SK-N-SH (cell line): ENCODE results near the gene DLG1. TPM values are rescaled to one million over a fixed set of nuclear protein-coding genes. Genes with fewer than 3 reads are reported as not detected.

Experiments used
- CTCF ChIA-PET: fragments of 300-600, 350-600 bp; formaldehyde crosslinking; extraction: SDS; loops from one replicate; lab custom pipeline; 2021; lab: Yijun Ruan, JAX
- POLR2A ChIA-PET: fragments of 350-600 bp; sonication (Branson Sonifier 250); formaldehyde crosslinking; extraction: SDS; loops from one replicate; lab custom pipeline; 2020; ENCODE audit warnings: antibody characterized with exemption, inconsistent platforms; lab: Yijun Ruan, JAX
- DNase-seq: peaks from one replicate; pipeline ENCODE4 v3.0.0; 2012
- H2AFZ ChIP-seq: fragments of 200-600 bp; sonication (generic); 2 replicates; pipeline ENCODE4 v1.8.1; 2016; ENCODE audit warnings: antibody characterized with exemption, mild to moderate bottlenecking, low read depth
- H3F3A ChIP-seq: fragments of 200-600 bp; sonication (generic); replicated peaks from 2 replicates; pipeline ENCODE3; 2016; ENCODE audit warnings: antibody characterized with exemption, mild to moderate bottlenecking; ENCODE audit not compliant: insufficient read depth
- H3K27ac ChIP-seq, 2 experiments: fragments of 200-500 bp in 1 of 2; fragments of 200-600 bp in 1 of 2; sonication (Bioruptor generic) in 1 of 2; sonication (generic), shearing (Covaris generic) in 1 of 2; 2 replicates each; pipeline versions ENCODE4 v1.5.1 to v1.6.1; 2014 to 2016; ENCODE audit warnings: low read depth in 2 of 2, inconsistent platforms in 1 of 2, low read length in 1 of 2, mild to moderate bottlenecking in 1 of 2, mixed read lengths in 1 of 2
- H3K27me3 ChIP-seq: fragments of 200-600 bp; sonication (generic), shearing (Covaris generic); 2 replicates; pipeline ENCODE4 v1.6.1; 2016; ENCODE audit warnings: mixed run types; ENCODE audit not compliant: insufficient read depth
- H3K36me3 ChIP-seq, 2 experiments: fragments of 200-500 bp in 1 of 2; fragments of 200-600 bp in 1 of 2; sonication (Bioruptor generic) in 1 of 2; sonication (generic) in 1 of 2; replicated peaks in 1 of 2; 2 replicates each; pipeline versions ENCODE3 to v1.5.1; 2014 to 2016; ENCODE audit warnings: low read length in 1 of 2, mild to moderate bottlenecking in 1 of 2; ENCODE audit not compliant: insufficient read depth in 2 of 2, control insufficient read depth in 1 of 2
- H3K4me1 ChIP-seq, 2 experiments: fragments of 200-500 bp in 1 of 2; fragments of 200-600 bp in 1 of 2; sonication (Bioruptor generic) in 1 of 2; sonication (generic), shearing (Covaris generic) in 1 of 2; 2 replicates each; pipeline versions ENCODE4 v1.5.1 to v1.6.1; 2014 to 2016; ENCODE audit warnings: low read depth in 1 of 2, low read length in 1 of 2, mixed run types in 1 of 2; ENCODE audit not compliant: insufficient read depth in 2 of 2, control insufficient read depth in 1 of 2
- H3K4me2 ChIP-seq: fragments of 200-600 bp; sonication (generic), shearing (Covaris generic); 2 replicates; pipeline ENCODE4 v1.6.1; 2017; ENCODE audit warnings: mixed run types
- H3K4me3 ChIP-seq, 2 experiments: fragments of 200-500 bp in 1 of 2; fragments of 200-600 bp in 1 of 2; sonication (Bioruptor generic) in 1 of 2; sonication (generic), shearing (Covaris generic) in 1 of 2; 2 replicates each; pipeline versions ENCODE4 v1.5.1 to v1.8.1; 2014 to 2016; ENCODE audit warnings: low read depth in 2 of 2, inconsistent platforms in 1 of 2, low read length in 1 of 2, mild to moderate bottlenecking in 1 of 2, mixed read lengths in 1 of 2, moderate library complexity in 1 of 2
- H3K79me2 ChIP-seq: fragments of 200-600 bp; sonication (generic); 2 replicates; pipeline ENCODE4 v1.8.1; 2017; ENCODE audit warnings: mild to moderate bottlenecking; ENCODE audit not compliant: insufficient read depth
- H3K9ac ChIP-seq: fragments of 200-600 bp; sonication (generic); 2 replicates; pipeline ENCODE4 v1.6.1; 2017; ENCODE audit warnings: mixed run types
- H3K9me2 ChIP-seq: fragments of 200-600 bp; sonication (generic); 2 replicates; pipeline ENCODE4 v1.6.1; 2017; ENCODE audit warnings: mixed run types
- H3K9me3 ChIP-seq: fragments of 200-600 bp; sonication (generic); 2 replicates; pipeline ENCODE4 v1.6.1; 2017; ENCODE audit warnings: mixed run types, mild to moderate bottlenecking, moderate library complexity
- H4K20me1 ChIP-seq: fragments of 200-600 bp; sonication (generic); 2 replicates; pipeline ENCODE4 v1.6.1; 2017; ENCODE audit warnings: mild to moderate bottlenecking, mixed run types; ENCODE audit not compliant: insufficient read depth
- ELF1 ChIP-seq: IDR thresholded peaks from 2 replicates; pipeline ENCODE4 v1.4.0; 2012
- EZH2phosphoT487 ChIP-seq: fragments of 200-600 bp; sonication (generic); IDR thresholded peaks from 2 replicates; pipeline ENCODE4 v1.6.1; 2017; ENCODE audit warnings: low read depth, mixed run types, mild to moderate bottlenecking, antibody characterized with exemption, moderate library complexity, borderline replicate concordance
- FOSL2 ChIP-seq: IDR thresholded peaks from 2 replicates; pipeline ENCODE4 v1.4.0; 2012; ENCODE audit warnings: low read depth, mild to moderate bottlenecking, moderate library complexity, borderline replicate concordance
- FOXJ3 ChIP-seq: sonication (generic); formaldehyde crosslinking; IDR thresholded peaks from 2 replicates; pipeline ENCODE4 v1.5.1; 2020; ENCODE audit warnings: mild to moderate bottlenecking, missing genetic modification reagents
- GABPA ChIP-seq: IDR thresholded peaks from 2 replicates; pipeline ENCODE4 v1.4.0; 2012; ENCODE audit warnings: low read depth, mild to moderate bottlenecking
- GATA2 ChIP-seq: sonication (generic); formaldehyde crosslinking; IDR thresholded peaks from 2 replicates; pipeline ENCODE4 v1.5.0; 2020; ENCODE audit warnings: mild to moderate bottlenecking, missing genetic modification reagents
- JUND ChIP-seq: IDR thresholded peaks from 2 replicates; pipeline ENCODE4 v1.4.0; 2012
- MEF2A ChIP-seq: IDR thresholded peaks from 2 replicates; pipeline ENCODE4 v1.4.0; 2012; ENCODE audit warnings: low read depth, borderline replicate concordance
- MXI1 ChIP-seq: IDR thresholded peaks from 2 replicates; pipeline ENCODE4 v1.6.1; 2012; ENCODE audit warnings: mild to moderate bottlenecking, low read depth, low read length, improper control_type of control experiment
- RCOR1 ChIP-seq: fragments of 150-350 bp; IDR thresholded peaks from 2 replicates; pipeline ENCODE4 v1.6.1; 2017; ENCODE audit warnings: antibody characterized with exemption, low read length
- RXRA ChIP-seq: IDR thresholded peaks from 2 replicates; pipeline ENCODE4 v1.4.0; 2012; ENCODE audit warnings: low read depth, mild to moderate bottlenecking, borderline replicate concordance
- SIN3A ChIP-seq: IDR thresholded peaks from 2 replicates; pipeline ENCODE4 v1.6.1; 2012; ENCODE audit warnings: low read depth, mild to moderate bottlenecking, low read length, moderate library complexity, borderline replicate concordance
- SMC3 ChIP-seq: IDR thresholded peaks from 2 replicates; pipeline ENCODE4 v1.6.1; 2012; ENCODE audit warnings: low read depth, low read length, improper control_type of control experiment
- TCF12 ChIP-seq: IDR thresholded peaks from 2 replicates; pipeline ENCODE4 v1.4.0; 2012
- TEAD4 ChIP-seq: IDR thresholded peaks from 2 replicates; pipeline ENCODE4 v1.4.0; 2012; ENCODE audit warnings: mild to moderate bottlenecking, borderline replicate concordance; ENCODE audit not compliant: insufficient read depth
- WGBS: methylation state at CpG from one replicate; pipeline ENCODE4 v1.1.6; 2017; ENCODE audit warnings: low lambda C conversion rate; 5-methylcytosine and 5-hydroxymethylcytosine counted together
- polyA plus RNA-seq, 3 experiments: library from polyadenylated mRNA; depleted of rRNA; stranded (reverse); fragments of >200 nt; gene quantifications; 2 replicates each; pipeline ENCODE4 v1.2.3, GENCODE V29; 2012
- TF ChIP-seq, protein P1 (sequence below): fragments of 150-350 bp; IDR thresholded peaks from 2 replicates; pipeline ENCODE4 v1.6.1; 2017; ENCODE audit warnings: antibody characterized with exemption, low read length, low read depth, borderline replicate concordance
- TF ChIP-seq, protein P2 (sequence below): IDR thresholded peaks from 2 replicates; pipeline ENCODE4 v1.4.0; 2012; ENCODE audit warnings: low read depth, borderline replicate concordance
- TF ChIP-seq, protein P3 (sequence below): fragments of 200-600 bp; sonication (generic); IDR thresholded peaks from 2 replicates; pipeline ENCODE4 v1.6.1; 2017; ENCODE audit warnings: antibody characterized with exemption, mild to moderate bottlenecking, moderate library complexity
- TF ChIP-seq, protein P4 (sequence below): IDR thresholded peaks from 2 replicates; pipeline ENCODE4 v1.6.1; 2012; ENCODE audit warnings: mild to moderate bottlenecking, low read depth, low read length, moderate library complexity
- TF ChIP-seq, protein P5 (sequence below): IDR thresholded peaks from 2 replicates; pipeline ENCODE4; 2012

Gene DLG1
- polyA plus RNA-seq, 1 of the 3 experiments (the other 2 are of a cell fraction): 16.5 TPM

DNA sequence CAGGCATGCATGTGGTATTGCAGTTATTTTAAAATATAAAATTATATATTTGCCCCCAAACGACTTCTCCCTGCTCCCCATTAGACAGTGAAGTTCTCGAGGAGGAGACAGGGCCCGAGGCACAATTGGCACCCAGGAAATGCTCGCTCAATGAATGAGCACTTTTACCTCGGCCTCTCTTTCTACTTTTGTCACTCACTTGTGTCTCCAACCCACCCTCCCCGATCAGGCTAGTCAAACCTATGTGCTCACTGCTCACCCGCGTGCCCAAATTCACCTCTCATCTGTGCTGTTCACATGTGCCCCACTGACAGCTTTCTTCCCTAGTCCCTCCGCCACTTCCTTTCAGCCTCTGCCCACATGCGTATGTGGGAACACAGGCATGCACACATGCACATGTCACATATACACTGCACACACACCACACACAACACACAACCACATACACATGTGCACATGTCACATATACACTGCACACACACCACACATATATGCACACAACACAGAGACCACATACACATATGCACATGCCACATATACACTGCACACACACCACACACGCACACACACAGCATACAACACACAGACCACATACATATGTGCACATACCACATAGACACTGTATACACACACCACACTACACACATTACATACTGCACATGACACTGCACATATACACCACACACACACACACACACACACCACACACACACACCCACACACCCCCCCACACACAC lies 46.3 kb upstream of the DLG1 start:
- no peaks in the 10 kb centered on the region for H3K9me3 ChIP-seq
- 84% methylated on average over 11 of the region's 11 CpGs for WGBS
- TF ChIP-seq RCOR1 (no peak), TCF12 (no peak), MXI1 (no peak), GATA2 (CRISPR knock-in tag) (no peak), SMC3 (no peak), SIN3A (no peak), JUND (no peak), ELF1 (no peak), FOXJ3 (no peak), GABPA (no peak), EZH2phosphoT487 (no peak), TEAD4 (no peak), MEF2A (no peak), RXRA (no peak), FOSL2 (no peak)
- TF ChIP-seq, protein P1, sequence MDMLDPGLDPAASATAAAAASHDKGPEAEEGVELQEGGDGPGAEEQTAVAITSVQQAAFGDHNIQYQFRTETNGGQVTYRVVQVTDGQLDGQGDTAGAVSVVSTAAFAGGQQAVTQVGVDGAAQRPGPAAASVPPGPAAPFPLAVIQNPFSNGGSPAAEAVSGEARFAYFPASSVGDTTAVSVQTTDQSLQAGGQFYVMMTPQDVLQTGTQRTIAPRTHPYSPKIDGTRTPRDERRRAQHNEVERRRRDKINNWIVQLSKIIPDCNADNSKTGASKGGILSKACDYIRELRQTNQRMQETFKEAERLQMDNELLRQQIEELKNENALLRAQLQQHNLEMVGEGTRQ: no peak
- TF ChIP-seq, protein P2, sequence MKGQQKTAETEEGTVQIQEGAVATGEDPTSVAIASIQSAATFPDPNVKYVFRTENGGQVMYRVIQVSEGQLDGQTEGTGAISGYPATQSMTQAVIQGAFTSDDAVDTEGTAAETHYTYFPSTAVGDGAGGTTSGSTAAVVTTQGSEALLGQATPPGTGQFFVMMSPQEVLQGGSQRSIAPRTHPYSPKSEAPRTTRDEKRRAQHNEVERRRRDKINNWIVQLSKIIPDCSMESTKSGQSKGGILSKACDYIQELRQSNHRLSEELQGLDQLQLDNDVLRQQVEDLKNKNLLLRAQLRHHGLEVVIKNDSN: no peak
- TF ChIP-seq, protein P3, sequence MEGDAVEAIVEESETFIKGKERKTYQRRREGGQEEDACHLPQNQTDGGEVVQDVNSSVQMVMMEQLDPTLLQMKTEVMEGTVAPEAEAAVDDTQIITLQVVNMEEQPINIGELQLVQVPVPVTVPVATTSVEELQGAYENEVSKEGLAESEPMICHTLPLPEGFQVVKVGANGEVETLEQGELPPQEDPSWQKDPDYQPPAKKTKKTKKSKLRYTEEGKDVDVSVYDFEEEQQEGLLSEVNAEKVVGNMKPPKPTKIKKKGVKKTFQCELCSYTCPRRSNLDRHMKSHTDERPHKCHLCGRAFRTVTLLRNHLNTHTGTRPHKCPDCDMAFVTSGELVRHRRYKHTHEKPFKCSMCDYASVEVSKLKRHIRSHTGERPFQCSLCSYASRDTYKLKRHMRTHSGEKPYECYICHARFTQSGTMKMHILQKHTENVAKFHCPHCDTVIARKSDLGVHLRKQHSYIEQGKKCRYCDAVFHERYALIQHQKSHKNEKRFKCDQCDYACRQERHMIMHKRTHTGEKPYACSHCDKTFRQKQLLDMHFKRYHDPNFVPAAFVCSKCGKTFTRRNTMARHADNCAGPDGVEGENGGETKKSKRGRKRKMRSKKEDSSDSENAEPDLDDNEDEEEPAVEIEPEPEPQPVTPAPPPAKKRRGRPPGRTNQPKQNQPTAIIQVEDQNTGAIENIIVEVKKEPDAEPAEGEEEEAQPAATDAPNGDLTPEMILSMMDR: no peak
- TF ChIP-seq, protein P4, sequence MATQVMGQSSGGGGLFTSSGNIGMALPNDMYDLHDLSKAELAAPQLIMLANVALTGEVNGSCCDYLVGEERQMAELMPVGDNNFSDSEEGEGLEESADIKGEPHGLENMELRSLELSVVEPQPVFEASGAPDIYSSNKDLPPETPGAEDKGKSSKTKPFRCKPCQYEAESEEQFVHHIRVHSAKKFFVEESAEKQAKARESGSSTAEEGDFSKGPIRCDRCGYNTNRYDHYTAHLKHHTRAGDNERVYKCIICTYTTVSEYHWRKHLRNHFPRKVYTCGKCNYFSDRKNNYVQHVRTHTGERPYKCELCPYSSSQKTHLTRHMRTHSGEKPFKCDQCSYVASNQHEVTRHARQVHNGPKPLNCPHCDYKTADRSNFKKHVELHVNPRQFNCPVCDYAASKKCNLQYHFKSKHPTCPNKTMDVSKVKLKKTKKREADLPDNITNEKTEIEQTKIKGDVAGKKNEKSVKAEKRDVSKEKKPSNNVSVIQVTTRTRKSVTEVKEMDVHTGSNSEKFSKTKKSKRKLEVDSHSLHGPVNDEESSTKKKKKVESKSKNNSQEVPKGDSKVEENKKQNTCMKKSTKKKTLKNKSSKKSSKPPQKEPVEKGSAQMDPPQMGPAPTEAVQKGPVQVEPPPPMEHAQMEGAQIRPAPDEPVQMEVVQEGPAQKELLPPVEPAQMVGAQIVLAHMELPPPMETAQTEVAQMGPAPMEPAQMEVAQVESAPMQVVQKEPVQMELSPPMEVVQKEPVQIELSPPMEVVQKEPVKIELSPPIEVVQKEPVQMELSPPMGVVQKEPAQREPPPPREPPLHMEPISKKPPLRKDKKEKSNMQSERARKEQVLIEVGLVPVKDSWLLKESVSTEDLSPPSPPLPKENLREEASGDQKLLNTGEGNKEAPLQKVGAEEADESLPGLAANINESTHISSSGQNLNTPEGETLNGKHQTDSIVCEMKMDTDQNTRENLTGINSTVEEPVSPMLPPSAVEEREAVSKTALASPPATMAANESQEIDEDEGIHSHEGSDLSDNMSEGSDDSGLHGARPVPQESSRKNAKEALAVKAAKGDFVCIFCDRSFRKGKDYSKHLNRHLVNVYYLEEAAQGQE: no peak
- TF ChIP-seq, protein P5, sequence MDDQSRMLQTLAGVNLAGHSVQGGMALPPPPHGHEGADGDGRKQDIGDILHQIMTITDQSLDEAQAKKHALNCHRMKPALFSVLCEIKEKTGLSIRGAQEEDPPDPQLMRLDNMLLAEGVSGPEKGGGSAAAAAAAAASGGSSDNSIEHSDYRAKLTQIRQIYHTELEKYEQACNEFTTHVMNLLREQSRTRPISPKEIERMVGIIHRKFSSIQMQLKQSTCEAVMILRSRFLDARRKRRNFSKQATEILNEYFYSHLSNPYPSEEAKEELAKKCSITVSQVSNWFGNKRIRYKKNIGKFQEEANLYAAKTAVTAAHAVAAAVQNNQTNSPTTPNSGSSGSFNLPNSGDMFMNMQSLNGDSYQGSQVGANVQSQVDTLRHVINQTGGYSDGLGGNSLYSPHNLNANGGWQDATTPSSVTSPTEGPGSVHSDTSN: no peak
- no peaks in the 10 kb centered on the region for H3K79me2 ChIP-seq
- H3K4me1 ChIP-seq: peaks cover 7 to 10% of the 10 kb centered on the region in 2 experiments; a peak in 3 of 4 replicates
- H3F3A ChIP-seq: no peaks in the 10 kb centered on the region
- no peaks in the 10 kb centered on the region for H3K27me3 ChIP-seq
- no peak overlapping the region for H3K4me2 ChIP-seq
- no peaks in the 10 kb centered on the region for H3K9me2 ChIP-seq
- H4K20me1 ChIP-seq: no peaks in the 10 kb centered on the region
- CTCF ChIA-PET: interaction anchor here (0.6 kb wide), 1 partner anchor 21 kb away, joined by 3 read pairs; no protein-coding TSS in a partner anchor
- no peaks in the 10 kb centered on the region for H3K36me3 ChIP-seq
- no peak for DNase-seq
- no peak overlapping the region for H2AFZ ChIP-seq
- no peak overlapping the region for H3K27ac ChIP-seq
- H3K9ac ChIP-seq: no peak overlapping the region
- POLR2A ChIA-PET: no interaction called here
- no peak overlapping the region for H3K4me3 ChIP-seq
